ENCODE results near the gene HAUS8.
"Not testable (repeated sequence)": the region's sequence is repeated elsewhere in the genome, so short reads cannot be mapped to it uniquely, and the experiment has no call there.

DNA sequence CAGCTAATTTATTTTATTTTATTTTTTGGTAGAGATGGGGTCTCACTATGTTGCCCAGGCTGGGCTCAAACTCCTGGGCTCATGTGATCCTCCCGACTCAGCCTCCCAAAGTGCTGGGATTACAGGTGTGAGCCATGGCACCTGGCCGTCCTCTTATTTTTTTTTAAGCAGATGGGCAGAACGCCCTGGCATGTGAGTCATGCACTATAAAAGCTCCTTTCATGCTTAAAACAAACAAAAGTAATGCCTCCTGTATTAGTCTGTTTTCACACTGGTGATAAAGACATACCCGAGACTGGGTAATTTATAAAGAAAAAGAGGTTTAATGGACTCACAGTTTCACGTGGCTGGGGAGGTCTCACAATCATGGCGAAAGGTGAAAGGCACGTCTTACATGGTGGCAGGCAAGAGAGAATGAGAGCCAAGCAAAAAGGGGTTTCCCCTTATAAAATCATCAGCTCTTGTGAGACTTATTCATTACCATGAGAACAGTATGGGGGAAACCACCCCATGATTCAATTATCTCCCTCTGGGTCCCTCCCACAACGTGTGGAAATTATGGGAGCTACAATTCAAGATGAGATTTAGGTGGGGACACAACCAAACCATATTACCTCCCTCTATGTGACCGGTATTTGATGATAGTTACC, 60.9 kb downstream of the HAUS8 start:
- TF ChIP-seq, protein P1, sequence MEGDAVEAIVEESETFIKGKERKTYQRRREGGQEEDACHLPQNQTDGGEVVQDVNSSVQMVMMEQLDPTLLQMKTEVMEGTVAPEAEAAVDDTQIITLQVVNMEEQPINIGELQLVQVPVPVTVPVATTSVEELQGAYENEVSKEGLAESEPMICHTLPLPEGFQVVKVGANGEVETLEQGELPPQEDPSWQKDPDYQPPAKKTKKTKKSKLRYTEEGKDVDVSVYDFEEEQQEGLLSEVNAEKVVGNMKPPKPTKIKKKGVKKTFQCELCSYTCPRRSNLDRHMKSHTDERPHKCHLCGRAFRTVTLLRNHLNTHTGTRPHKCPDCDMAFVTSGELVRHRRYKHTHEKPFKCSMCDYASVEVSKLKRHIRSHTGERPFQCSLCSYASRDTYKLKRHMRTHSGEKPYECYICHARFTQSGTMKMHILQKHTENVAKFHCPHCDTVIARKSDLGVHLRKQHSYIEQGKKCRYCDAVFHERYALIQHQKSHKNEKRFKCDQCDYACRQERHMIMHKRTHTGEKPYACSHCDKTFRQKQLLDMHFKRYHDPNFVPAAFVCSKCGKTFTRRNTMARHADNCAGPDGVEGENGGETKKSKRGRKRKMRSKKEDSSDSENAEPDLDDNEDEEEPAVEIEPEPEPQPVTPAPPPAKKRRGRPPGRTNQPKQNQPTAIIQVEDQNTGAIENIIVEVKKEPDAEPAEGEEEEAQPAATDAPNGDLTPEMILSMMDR (IDR thresholded peaks at IDR 0.05): not testable (repeated sequence)
- not testable (repeated sequence) for TF ChIP-seq POLR2A (IDR thresholded peaks at IDR 0.05)
